K562 (cell line): ENCODE data around the gene ADAM15.
A peak's percentile ranks its signal among the peaks of the same experiment; 100 is the strongest.

Experiments
- ELF1 ChIP-seq: fragments of 200-800 bp; sonication (Bioruptor generic); IDR thresholded peaks from 2 replicates; pipeline ENCODE4 v1.6.1; 2016; ENCODE audit warnings: missing genetic modification characterization, missing compliant biosample characterization
- JUND ChIP-seq, 2 experiments: IDR thresholded peaks; 2 replicates in 1 of 2; 3 replicates in 1 of 2; pipeline ENCODE4 v1.6.1; 2011; ENCODE audit warnings: borderline replicate concordance in 2 of 2, low read depth in 2 of 2, low read length in 2 of 2, improper control_type of control experiment in 1 of 2, missing biosample characterization in 1 of 2, missing genetic modification characterization in 1 of 2, missing genetic modification reagents in 1 of 2
- MAFK ChIP-seq: IDR thresholded peaks from 2 replicates; pipeline ENCODE4 v1.6.1; 2011; ENCODE audit warnings: low read length, improper control_type of control experiment
- NR1H2 ChIP-seq: sonication (generic); formaldehyde crosslinking; IDR thresholded peaks from 2 replicates; pipeline ENCODE4 v1.4.0; 2020; ENCODE audit warnings: mild to moderate bottlenecking, missing genetic modification reagents
- ZBED1 ChIP-seq: IDR thresholded peaks from 2 replicates; pipeline ENCODE4 v1.6.1; 2014
- ZNF766 ChIP-seq: fragments of 200-800 bp; sonication (Bioruptor generic); conservative IDR thresholded peaks from 2 replicates; pipeline ENCODE4 v1.6.1; 2016; ENCODE audit warnings: missing genetic modification characterization, missing compliant biosample characterization
- TF ChIP-seq, protein P1 (sequence below): sonication (generic); formaldehyde crosslinking; IDR thresholded peaks from 2 replicates; pipeline ENCODE4 v1.8.1; 2022; ENCODE audit warnings: missing genetic modification reagents
- TF ChIP-seq, protein P2 (sequence below), 3 experiments: IDR thresholded peaks in 2 of 3; conservative IDR thresholded peaks in 1 of 3; 2 replicates each; pipeline ENCODE4 v1.5.1; 2011 to 2012; ENCODE audit warnings: low read length in 3 of 3, mild to moderate bottlenecking in 3 of 3, control low read depth in 2 of 3, improper control_type of control experiment in 1 of 3, inconsistent platforms in 1 of 3, low read depth in 1 of 3, mixed read lengths in 1 of 3, moderate library complexity in 1 of 3; ENCODE audit not compliant: insufficient read depth in 2 of 3
- TF ChIP-seq, protein P3 (sequence below): fragments of 450-650 bp; formaldehyde crosslinking; IDR thresholded peaks from 2 replicates; pipeline ENCODE4 v1.4.0; 2022; ENCODE audit warnings: missing genetic modification characterization
- TF ChIP-seq, protein P4 (sequence below): fragments of 450-650 bp; conservative IDR thresholded peaks from 2 replicates; pipeline ENCODE4 v1.6.1; 2016; ENCODE audit warnings: missing genetic modification characterization, low read depth, mild to moderate bottlenecking, missing compliant biosample characterization, moderate library complexity
- TF ChIP-seq, protein P5 (sequence below): fragments of 450-650 bp; IDR thresholded peaks from 2 replicates; pipeline ENCODE4 v1.6.1; 2018; ENCODE audit not compliant: partially characterized antibody

DNA sequence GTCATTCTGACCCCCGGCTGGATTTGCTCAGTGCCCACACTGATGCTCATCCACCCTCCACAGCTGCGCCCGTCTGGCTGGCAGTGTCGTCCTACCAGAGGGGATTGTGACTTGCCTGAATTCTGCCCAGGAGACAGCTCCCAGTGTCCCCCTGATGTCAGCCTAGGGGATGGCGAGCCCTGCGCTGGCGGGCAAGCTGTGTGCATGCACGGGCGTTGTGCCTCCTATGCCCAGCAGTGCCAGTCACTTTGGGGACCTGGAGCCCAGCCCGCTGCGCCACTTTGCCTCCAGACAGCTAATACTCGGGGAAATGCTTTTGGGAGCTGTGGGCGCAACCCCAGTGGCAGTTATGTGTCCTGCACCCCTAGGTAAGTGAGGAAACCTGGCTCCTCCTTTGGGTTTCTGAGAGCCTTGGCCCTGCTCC, 6.7 kb downstream of the ADAM15 start:
- TF ChIP-seq, protein P1, sequence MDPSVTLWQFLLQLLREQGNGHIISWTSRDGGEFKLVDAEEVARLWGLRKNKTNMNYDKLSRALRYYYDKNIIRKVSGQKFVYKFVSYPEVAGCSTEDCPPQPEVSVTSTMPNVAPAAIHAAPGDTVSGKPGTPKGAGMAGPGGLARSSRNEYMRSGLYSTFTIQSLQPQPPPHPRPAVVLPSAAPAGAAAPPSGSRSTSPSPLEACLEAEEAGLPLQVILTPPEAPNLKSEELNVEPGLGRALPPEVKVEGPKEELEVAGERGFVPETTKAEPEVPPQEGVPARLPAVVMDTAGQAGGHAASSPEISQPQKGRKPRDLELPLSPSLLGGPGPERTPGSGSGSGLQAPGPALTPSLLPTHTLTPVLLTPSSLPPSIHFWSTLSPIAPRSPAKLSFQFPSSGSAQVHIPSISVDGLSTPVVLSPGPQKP (CRISPR knock-in tag): no peak
- TF ChIP-seq ZNF766 (no peak), JUND (IDR thresholded peaks at IDR 0.05; ENCODE audit: borderline replicate concordance, low read depth, low read length) (no peak), JUND (tag; IDR thresholded peaks at IDR 0.05; ENCODE audit: borderline replicate concordance, low read depth, low read length) (no peak), ZBED1 (no peak), MAFK (no peak), ELF1 (tag) (no peak), NR1H2 (CRISPR knock-in tag) (no peak)
- TF ChIP-seq, protein P2, sequence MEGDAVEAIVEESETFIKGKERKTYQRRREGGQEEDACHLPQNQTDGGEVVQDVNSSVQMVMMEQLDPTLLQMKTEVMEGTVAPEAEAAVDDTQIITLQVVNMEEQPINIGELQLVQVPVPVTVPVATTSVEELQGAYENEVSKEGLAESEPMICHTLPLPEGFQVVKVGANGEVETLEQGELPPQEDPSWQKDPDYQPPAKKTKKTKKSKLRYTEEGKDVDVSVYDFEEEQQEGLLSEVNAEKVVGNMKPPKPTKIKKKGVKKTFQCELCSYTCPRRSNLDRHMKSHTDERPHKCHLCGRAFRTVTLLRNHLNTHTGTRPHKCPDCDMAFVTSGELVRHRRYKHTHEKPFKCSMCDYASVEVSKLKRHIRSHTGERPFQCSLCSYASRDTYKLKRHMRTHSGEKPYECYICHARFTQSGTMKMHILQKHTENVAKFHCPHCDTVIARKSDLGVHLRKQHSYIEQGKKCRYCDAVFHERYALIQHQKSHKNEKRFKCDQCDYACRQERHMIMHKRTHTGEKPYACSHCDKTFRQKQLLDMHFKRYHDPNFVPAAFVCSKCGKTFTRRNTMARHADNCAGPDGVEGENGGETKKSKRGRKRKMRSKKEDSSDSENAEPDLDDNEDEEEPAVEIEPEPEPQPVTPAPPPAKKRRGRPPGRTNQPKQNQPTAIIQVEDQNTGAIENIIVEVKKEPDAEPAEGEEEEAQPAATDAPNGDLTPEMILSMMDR (IDR thresholded peaks at IDR 0.05 in 2 of 3, conservative IDR thresholded peaks at IDR 0.05 in 1 of 3; ENCODE audit: insufficient read depth in 2 of 3, low read depth in 1 of 3, low read length in 3 of 3): peak in 2 of 3 experiments; percentile 9 to 14; a peak in 1 of 6 replicates
- TF ChIP-seq, protein P3, sequence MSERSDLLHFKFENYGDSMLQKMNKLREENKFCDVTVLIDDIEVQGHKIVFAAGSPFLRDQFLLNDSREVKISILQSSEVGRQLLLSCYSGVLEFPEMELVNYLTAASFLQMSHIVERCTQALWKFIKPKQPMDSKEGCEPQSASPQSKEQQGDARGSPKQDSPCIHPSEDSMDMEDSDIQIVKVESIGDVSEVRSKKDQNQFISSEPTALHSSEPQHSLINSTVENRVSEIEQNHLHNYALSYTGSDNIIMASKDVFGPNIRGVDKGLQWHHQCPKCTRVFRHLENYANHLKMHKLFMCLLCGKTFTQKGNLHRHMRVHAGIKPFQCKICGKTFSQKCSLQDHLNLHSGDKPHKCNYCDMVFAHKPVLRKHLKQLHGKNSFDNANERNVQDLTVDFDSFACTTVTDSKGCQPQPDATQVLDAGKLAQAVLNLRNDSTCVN (CRISPR knock-in tag): no peak
- TF ChIP-seq, protein P4, sequence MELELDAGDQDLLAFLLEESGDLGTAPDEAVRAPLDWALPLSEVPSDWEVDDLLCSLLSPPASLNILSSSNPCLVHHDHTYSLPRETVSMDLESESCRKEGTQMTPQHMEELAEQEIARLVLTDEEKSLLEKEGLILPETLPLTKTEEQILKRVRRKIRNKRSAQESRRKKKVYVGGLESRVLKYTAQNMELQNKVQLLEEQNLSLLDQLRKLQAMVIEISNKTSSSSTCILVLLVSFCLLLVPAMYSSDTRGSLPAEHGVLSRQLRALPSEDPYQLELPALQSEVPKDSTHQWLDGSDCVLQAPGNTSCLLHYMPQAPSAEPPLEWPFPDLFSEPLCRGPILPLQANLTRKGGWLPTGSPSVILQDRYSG (tag): no peak
- TF ChIP-seq, protein P5, sequence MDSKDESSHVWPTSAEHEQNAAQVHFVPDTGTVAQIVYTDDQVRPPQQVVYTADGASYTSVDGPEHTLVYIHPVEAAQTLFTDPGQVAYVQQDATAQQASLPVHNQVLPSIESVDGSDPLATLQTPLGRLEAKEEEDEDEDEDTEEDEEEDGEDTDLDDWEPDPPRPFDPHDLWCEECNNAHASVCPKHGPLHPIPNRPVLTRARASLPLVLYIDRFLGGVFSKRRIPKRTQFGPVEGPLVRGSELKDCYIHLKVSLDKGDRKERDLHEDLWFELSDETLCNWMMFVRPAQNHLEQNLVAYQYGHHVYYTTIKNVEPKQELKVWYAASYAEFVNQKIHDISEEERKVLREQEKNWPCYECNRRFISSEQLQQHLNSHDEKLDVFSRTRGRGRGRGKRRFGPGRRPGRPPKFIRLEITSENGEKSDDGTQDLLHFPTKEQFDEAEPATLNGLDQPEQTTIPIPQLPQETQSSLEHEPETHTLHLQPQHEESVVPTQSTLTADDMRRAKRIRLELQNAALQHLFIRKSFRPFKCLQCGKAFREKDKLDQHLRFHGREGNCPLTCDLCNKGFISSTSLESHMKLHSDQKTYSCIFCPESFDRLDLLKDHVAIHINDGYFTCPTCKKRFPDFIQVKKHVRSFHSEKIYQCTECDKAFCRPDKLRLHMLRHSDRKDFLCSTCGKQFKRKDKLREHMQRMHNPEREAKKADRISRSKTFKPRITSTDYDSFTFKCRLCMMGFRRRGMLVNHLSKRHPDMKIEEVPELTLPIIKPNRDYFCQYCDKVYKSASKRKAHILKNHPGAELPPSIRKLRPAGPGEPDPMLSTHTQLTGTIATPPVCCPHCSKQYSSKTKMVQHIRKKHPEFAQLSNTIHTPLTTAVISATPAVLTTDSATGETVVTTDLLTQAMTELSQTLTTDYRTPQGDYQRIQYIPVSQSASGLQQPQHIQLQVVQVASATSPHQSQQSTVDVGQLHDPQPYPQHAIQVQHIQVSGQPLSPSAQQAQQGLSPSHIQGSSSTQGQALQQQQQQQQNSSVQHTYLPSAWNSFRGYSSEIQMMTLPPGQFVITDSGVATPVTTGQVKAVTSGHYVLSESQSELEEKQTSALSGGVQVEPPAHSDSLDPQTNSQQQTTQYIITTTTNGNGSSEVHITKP: no peak
